Lung (tissue), 12 donors: ENCODE measurements around the gene TNFRSF18. TPM values are rescaled to one million over a fixed set of nuclear protein-coding genes. Genes with fewer than 3 reads are reported as not detected.

Source experiments
- ATAC-seq: fragments of 200-7000 bp; cut with Tn5 transposase; one replicate; pipeline ENCODE4 v1.9.1; 2020; ENCODE audit warnings: moderate number of reproducible peaks; ENCODE audit not compliant: insufficient read depth, low FRiP score
- DNase-seq, 3 donors: peaks; one replicate each; pipeline ENCODE4 v3.0.0-alpha.2; 2013 to 2017
- H3K27ac ChIP-seq, 2 donors: one replicate each; pipeline ENCODE4 v1.5.1; 2013; ENCODE audit warnings: mild to moderate bottlenecking in 2 of 2, moderate library complexity in 2 of 2, control low read depth in 1 of 2, inconsistent platforms in 1 of 2, low read depth in 1 of 2, low read length in 1 of 2
- H3K27me3 ChIP-seq, 3 donors: one replicate each; pipeline ENCODE4 v1.5.1; 2013; ENCODE audit warnings: low read length in 2 of 3; ENCODE audit not compliant: control insufficient read depth in 3 of 3, insufficient read depth in 3 of 3
- H3K36me3 ChIP-seq, 4 donors: one replicate each; pipeline ENCODE4 v1.5.1; 2013; ENCODE audit warnings: low read length in 4 of 4, mild to moderate bottlenecking in 1 of 4, moderate library complexity in 1 of 4; ENCODE audit not compliant: control insufficient read depth in 4 of 4, insufficient read depth in 4 of 4
- H3K4me1 ChIP-seq, 5 donors: one replicate each; pipeline ENCODE4 v1.5.1; 2013; ENCODE audit warnings: low read length in 5 of 5, mild to moderate bottlenecking in 2 of 5, moderate library complexity in 1 of 5; ENCODE audit not compliant: control insufficient read depth in 5 of 5, insufficient read depth in 5 of 5
- H3K4me3 ChIP-seq: one replicate; pipeline ENCODE4 v1.5.1; 2013; ENCODE audit warnings: mild to moderate bottlenecking, control low read depth, moderate library complexity
- H3K9ac ChIP-seq, 2 donors: one replicate each; pipeline ENCODE4 v1.5.1; 2013; ENCODE audit warnings: low read length in 2 of 2, control low read depth in 1 of 2; ENCODE audit not compliant: insufficient read depth in 1 of 2
- H3K9me3 ChIP-seq, 4 donors: one replicate each; pipeline ENCODE4 v1.5.1; 2013; ENCODE audit warnings: low read length in 3 of 4, mild to moderate bottlenecking in 1 of 4, moderate library complexity in 1 of 4; ENCODE audit not compliant: control insufficient read depth in 4 of 4, insufficient read depth in 3 of 4
- CTCF ChIP-seq: IDR thresholded peaks from 2 replicates; pipeline ENCODE4 v1.5.1; 2012; ENCODE audit warnings: mild to moderate bottlenecking; ENCODE audit errors: control extremely low read depth, extremely low read depth
- WGBS, 2 donors: extraction: QIAGEN DNeasy Blood & Tissue Kit; methylation state at CpG; one replicate each; pipeline ENCODE4 v1.1.7; 2013; 5-methylcytosine and 5-hydroxymethylcytosine counted together
- polyA plus RNA-seq, 2 donors: library from polyadenylated mRNA; stranded (reverse); fragments of 200-250 nt; gene quantifications; one replicate each; pipeline ENCODE4 v1.2.1, GENCODE V29; 2013
- total RNA-seq, 2 donors: library from RNA; depleted of rRNA in 1 of 2; stranded (reverse); fragments of >200 nt in 1 of 2; gene quantifications; one replicate each; pipeline ENCODE4 v1.2.1, GENCODE V29; 2014 to 2021
- donor health status: control.
- donor health status: control.
- donor health status: Bipolar disorder and iron deficiency.
- donor health status: healthy.
- donor health status: DM: yes; HTN: yes; CAD: no.

TNFRSF18 gene
- total and polyA plus RNA-seq, 4 donors = 1.8 to 4.0 (median 2.4) TPM

DNA sequence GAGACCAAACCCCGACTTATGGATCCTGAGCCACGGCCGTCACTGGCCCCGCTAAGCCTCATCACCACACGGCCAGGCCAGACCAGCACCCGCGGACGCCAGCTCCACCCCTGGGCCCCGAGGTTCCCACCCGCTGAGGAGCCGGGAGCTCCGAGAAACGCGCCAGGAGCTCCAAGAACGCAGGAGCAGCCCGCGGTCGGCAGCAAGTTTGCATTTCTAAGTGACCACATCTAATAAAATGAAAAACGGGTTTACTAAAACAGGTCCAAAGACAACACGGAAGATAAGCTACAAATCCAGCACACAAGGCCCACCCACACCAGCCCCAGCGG is 48.2 kb upstream of the TNFRSF18 start:
- ATAC-seq (no peak), DNase-seq (no peak)
- peaks cover 0 to 2% (median 0%) of the 10 kb centered on the region in 4 donors for H3K9me3 ChIP-seq
- H3K9ac ChIP-seq = no peak overlapping the region
- WGBS, 2 donors = 90 to 92% methylated on average over 21 of the region's 21 CpGs
- H3K4me3 ChIP-seq = no peak overlapping the region
- H3K27ac ChIP-seq = no peak overlapping the region
- H3K27me3 ChIP-seq = no peaks in the 10 kb centered on the region
- H3K36me3 ChIP-seq = peaks cover 3 to 48% (median 9%) of the 10 kb centered on the region in 4 donors
- no peak for TF ChIP-seq CTCF
- peaks cover 0 to 2% (median 0%) of the 10 kb centered on the region in 5 donors for H3K4me1 ChIP-seq

- 96 to 97% methylated on average over 49 to 50 of the region's 50 CpGs for WGBS, 2 donors
- Histone ChIP-seq H3K9ac (no peak overlapping the region), H3K27ac (no peak overlapping the region), H3K4me1 (peaks cover 0 to 1% (median 0%) of the 10 kb centered on the region in 5 donors), H3K4me3 (no peak overlapping the region), H3K27me3 (no peaks in the 10 kb centered on the region), H3K9me3 (peaks cover 0 to under 1% (median 0%) of the 10 kb centered on the region in 4 donors), H3K36me3 (peaks cover 3 to 46% (median 9%) of the 10 kb centered on the region in 4 donors)
- no peak for DNase-seq
- no peak for TF ChIP-seq CTCF
- ATAC-seq = no peak
Measured at GRCh38 chr1:1253972-1254666, 47.7 kb upstream of the TNFRSF18 start.

- DNase-seq (no peak), ATAC-seq (no peak)
- peaks cover 0 to 38% (median 9%) of the 10 kb centered on the region in 4 donors for H3K36me3 ChIP-seq
- H3K27me3 ChIP-seq = no peaks in the 10 kb centered on the region
- H3K9me3 ChIP-seq = no peaks in the 10 kb centered on the region
- no peak overlapping the region for H3K9ac ChIP-seq
- H3K27ac ChIP-seq = no peak overlapping the region
- H3K4me1 ChIP-seq = no peaks in the 10 kb centered on the region
- TF ChIP-seq CTCF = no peak
- WGBS, 2 donors = 89 to 90% methylated on average over 12 of the region's 12 CpGs
- H3K4me3 ChIP-seq = no peak overlapping the region
Measured at GRCh38 chr1:1253314-1253713, 46.9 kb upstream of the TNFRSF18 start.
